Measurements from ENCODE around the gene CCPG1.

CCPG1 gene

GRCh38 chr15:55408012-55408928, at the start of gene CCPG1, which contains the start of gene PIERCE2 (continued):
- TF ChIP-seq ZNF571 (tag by site-specific recombination; IDR thresholded peaks at IDR 0.05) (no peak), ZNF211 (tag by site-specific recombination; IDR thresholded peaks at IDR 0.05; ENCODE audit: low read depth) (no peak), ZNF560 (tag by site-specific recombination; IDR thresholded peaks at IDR 0.05; ENCODE audit: borderline replicate concordance) (no peak), ZNF580 (tag by site-specific recombination; IDR thresholded peaks at IDR 0.05) (no peak), ZNF423 (tag by site-specific recombination; IDR thresholded peaks at IDR 0.05) (no peak), ZNF544 (tag by site-specific recombination; IDR thresholded peaks at IDR 0.05) (no peak), PRDM6 (tag by site-specific recombination; IDR thresholded peaks at IDR 0.05) (peak; percentile 67), HOXA7 (CRISPR knock-in tag; IDR thresholded peaks at IDR 0.05; ENCODE audit: borderline replicate concordance) (no peak), PRDM4 (tag by site-specific recombination; IDR thresholded peaks at IDR 0.05) (peak; percentile 86), ZNF768 (tag by site-specific recombination; IDR thresholded peaks at IDR 0.05) (no peak), ZNF654 (tag by site-specific recombination; IDR thresholded peaks at IDR 0.05; ENCODE audit: low read depth) (no peak), ZBTB8A (tag by site-specific recombination; IDR thresholded peaks at IDR 0.05) (peak; percentile 99), ZNF239 (tag by site-specific recombination; IDR thresholded peaks at IDR 0.05) (no peak), ZNF221 (tag by site-specific recombination; IDR thresholded peaks at IDR 0.05; ENCODE audit: borderline replicate concordance) (no peak), MYNN (tag by site-specific recombination; IDR thresholded peaks at IDR 0.05; ENCODE audit: borderline replicate concordance) (no peak), ZNF449 (tag by site-specific recombination; IDR thresholded peaks at IDR 0.05) (peak; percentile 76), ZNF223 (tag by site-specific recombination; IDR thresholded peaks at IDR 0.05) (peak; percentile 0; the same call in 1 of the 2 replicates), TCF7L2 (IDR thresholded peaks at IDR 0.05; ENCODE audit: borderline replicate concordance, low read depth, low read length) (no peak), ZNF140 (tag by site-specific recombination; IDR thresholded peaks at IDR 0.05) (no peak), ZSCAN18 (tag by site-specific recombination; IDR thresholded peaks at IDR 0.05) (no peak), ZBTB10 (tag by site-specific recombination; IDR thresholded peaks at IDR 0.05) (no peak; the same call in 1 of the 2 replicates), EGR2 (tag by site-specific recombination; IDR thresholded peaks at IDR 0.05; ENCODE audit: low read depth) (no peak)
- TF ChIP-seq, protein P1, sequence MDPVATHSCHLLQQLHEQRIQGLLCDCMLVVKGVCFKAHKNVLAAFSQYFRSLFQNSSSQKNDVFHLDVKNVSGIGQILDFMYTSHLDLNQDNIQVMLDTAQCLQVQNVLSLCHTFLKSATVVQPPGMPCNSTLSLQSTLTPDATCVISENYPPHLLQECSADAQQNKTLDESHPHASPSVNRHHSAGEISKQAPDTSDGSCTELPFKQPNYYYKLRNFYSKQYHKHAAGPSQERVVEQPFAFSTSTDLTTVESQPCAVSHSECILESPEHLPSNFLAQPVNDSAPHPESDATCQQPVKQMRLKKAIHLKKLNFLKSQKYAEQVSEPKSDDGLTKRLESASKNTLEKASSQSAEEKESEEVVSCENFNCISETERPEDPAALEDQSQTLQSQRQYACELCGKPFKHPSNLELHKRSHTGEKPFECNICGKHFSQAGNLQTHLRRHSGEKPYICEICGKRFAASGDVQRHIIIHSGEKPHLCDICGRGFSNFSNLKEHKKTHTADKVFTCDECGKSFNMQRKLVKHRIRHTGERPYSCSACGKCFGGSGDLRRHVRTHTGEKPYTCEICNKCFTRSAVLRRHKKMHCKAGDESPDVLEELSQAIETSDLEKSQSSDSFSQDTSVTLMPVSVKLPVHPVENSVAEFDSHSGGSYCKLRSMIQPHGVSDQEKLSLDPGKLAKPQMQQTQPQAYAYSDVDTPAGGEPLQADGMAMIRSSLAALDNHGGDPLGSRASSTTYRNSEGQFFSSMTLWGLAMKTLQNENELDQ (tag by site-specific recombination; IDR thresholded peaks at IDR 0.05; ENCODE audit: low read depth), result no peak
- TF ChIP-seq, protein P2, sequence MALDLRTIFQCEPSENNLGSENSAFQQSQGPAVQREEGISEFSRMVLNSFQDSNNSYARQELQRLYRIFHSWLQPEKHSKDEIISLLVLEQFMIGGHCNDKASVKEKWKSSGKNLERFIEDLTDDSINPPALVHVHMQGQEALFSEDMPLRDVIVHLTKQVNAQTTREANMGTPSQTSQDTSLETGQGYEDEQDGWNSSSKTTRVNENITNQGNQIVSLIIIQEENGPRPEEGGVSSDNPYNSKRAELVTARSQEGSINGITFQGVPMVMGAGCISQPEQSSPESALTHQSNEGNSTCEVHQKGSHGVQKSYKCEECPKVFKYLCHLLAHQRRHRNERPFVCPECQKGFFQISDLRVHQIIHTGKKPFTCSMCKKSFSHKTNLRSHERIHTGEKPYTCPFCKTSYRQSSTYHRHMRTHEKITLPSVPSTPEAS (tag by site-specific recombination; IDR thresholded peaks at IDR 0.05), result no peak
